NCI-H187 (cell line): ENCODE measurements around the gene RNF152.

Source experiments
- DNase-seq, 2 experiments: peaks; one replicate each; lab custom pipeline; 2025; lab: John Stamatoyannopoulos, UW

RNF152 gene

GRCh38 chr18:61894751-61895524, 2.1 kb upstream of the RNF152 start:
- no peak for DNase-seq

- peak in 1 of 2 experiments; percentile 17 for DNase-seq
These were observed 1.4 kb upstream of the RNF152 start for GRCh38 chr18:61893971-61894750.

- no peak for DNase-seq
These were observed 633 bp upstream of the RNF152 start for GRCh38 chr18:61893309-61893970.

GRCh38 chr18:61891894-61892293, 913 bp downstream of the RNF152 start:
- DNase-seq = no peak

GRCh38 chr18:61891271-61891670, 1.5 kb downstream of the RNF152 start:
- DNase-seq = no peak

GRCh38 chr18:61890344-61890743, 2.5 kb downstream of the RNF152 start:
- DNase-seq = no peak

GRCh38 chr18:61889541-61889940, 3.3 kb downstream of the RNF152 start:
- DNase-seq = no peak

GRCh38 chr18:61888622-61889021, 4.2 kb downstream of the RNF152 start:
- DNase-seq = no peak

GRCh38 chr18:61887838-61888237, 5.0 kb downstream of the RNF152 start:
- no peak for DNase-seq

- no peak for DNase-seq
These were observed 9.3 kb downstream of the RNF152 start for GRCh38 chr18:61883547-61883946.

- no peak for DNase-seq
These were observed 10.4 kb downstream of the RNF152 start for GRCh38 chr18:61882296-61883004.

- DNase-seq = no peak
These were observed 15.9 kb downstream of the RNF152 start for GRCh38 chr18:61876899-61877298.

GRCh38 chr18:61870151-61870550, 22.7 kb downstream of the RNF152 start:
- no peak for DNase-seq

- no peak for DNase-seq
These were observed 23.2 kb downstream of the RNF152 start for GRCh38 chr18:61869636-61870035.

- no peak for DNase-seq
These were observed 27.2 kb downstream of the RNF152 start for GRCh38 chr18:61865466-61866175.

- no peak for DNase-seq
These were observed 31.4 kb downstream of the RNF152 start for GRCh38 chr18:61861372-61861771.

- no peak for DNase-seq
These were observed 32.5 kb downstream of the RNF152 start for GRCh38 chr18:61860302-61860701.

GRCh38 chr18:61859113-61859512, 33.7 kb downstream of the RNF152 start:
- DNase-seq = no peak

- DNase-seq = no peak
These were observed 36.1 kb downstream of the RNF152 start for GRCh38 chr18:61856678-61857077.

GRCh38 chr18:61855449-61856378, 37.1 kb downstream of the RNF152 start:
- no peak for DNase-seq
